ENCODE results near the gene B9D2. TPM values are rescaled to one million over a fixed set of nuclear protein-coding genes. Genes with fewer than 3 reads are reported as not detected.

B9D2 gene
- total and polyA plus RNA-seq, 2 of the 4 experiments (the other 2 are of a cell fraction), result 6.1 to 9.7 TPM

DNA sequence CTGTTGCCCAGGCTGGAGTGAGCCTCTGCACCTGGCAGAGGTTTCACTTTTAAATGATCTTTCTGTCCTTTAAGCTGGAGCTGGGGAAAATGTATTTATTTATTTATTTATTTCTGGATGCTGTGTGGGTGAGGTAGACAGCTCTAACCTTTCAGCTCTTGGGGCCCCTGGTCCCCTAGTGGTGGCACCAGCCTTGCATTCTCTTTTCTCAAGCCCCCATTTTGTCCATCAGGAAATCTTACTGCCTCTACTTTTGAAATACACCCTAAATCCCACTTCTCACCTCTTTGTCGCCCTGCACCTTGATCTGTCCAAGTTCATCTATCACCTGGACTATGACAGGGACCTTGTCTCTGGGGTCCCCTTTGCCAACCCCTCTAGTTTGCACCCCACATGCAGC is 2.1 kb upstream of the B9D2 start:
- intact Hi-C loops (cut with micrococcal nuclease), result no loop called here
- H4K20me1 ChIP-seq (ENCODE audit: insufficient read depth, low read length), result no peaks in the 10 kb centered on the region
- H2BK15ac ChIP-seq (ENCODE audit: low read depth, low read length), result peak overlapping the region; percentile 31; the same call in 2 of the 3 replicates
- dilution Hi-C loops (cut with HindIII; ENCODE audit: low sequenced_read_pairs, unreplicated experiment), result no loop called here
- H2AK9ac ChIP-seq (replicated peaks; ENCODE audit: low read depth, low read length, poor library complexity), result peak overlapping the region; percentile 52
- no peak overlapping the region for H3K4me3 ChIP-seq (ENCODE audit: insufficient read depth, low read depth, low read length)
- peaks cover 15% of the 10 kb centered on the region for H3K4me1 ChIP-seq (ENCODE audit: control insufficient read depth, insufficient read depth, low read length)
- no peak overlapping the region for H3K9ac ChIP-seq (ENCODE audit: low read depth, low read length)
- H4K91ac ChIP-seq (ENCODE audit: insufficient read depth, low read depth, low read length), result peak overlapping the region; percentile 68
- H3K23ac ChIP-seq (ENCODE audit: low read depth, low read length), result no peak overlapping the region
- no TSS peak for BruUV-seq (replicated peaks)
- peak overlapping the region; percentile 68 for H3K4ac ChIP-seq (ENCODE audit: low read depth, low read length)
- H3K4me2 ChIP-seq (ENCODE audit: low read depth, low read length), result no peak overlapping the region
- no peak overlapping the region for H3K18ac ChIP-seq (ENCODE audit: low read depth, low read length)
- peaks cover 10% of the 10 kb centered on the region; the same call in 1 of the 2 replicates for H3K9me1 ChIP-seq (ENCODE audit: insufficient read depth, low read length)
- H3K14ac ChIP-seq (replicated peaks; ENCODE audit: low read depth, low read length), result 0 out of 2 replicates have a peak overlapping the region, but pooled peaks have one; percentile 7
- H4K8ac ChIP-seq (ENCODE audit: low read depth in 2 of 2, low read length in 2 of 2), result peak overlapping the region in 1 of 2 experiments; percentile 30; a peak in 2 of 4 replicates
- H3K27me3 ChIP-seq (ENCODE audit: control insufficient read depth, insufficient read depth, low read length), result no peaks in the 10 kb centered on the region
- H2AK5ac ChIP-seq (ENCODE audit: low read depth, low read length), result peak overlapping the region; percentile 70
- H2BK5ac ChIP-seq (ENCODE audit: low read depth, low read length, poor library complexity, severe bottlenecking), result peak overlapping the region; percentile 4
- H4K5ac ChIP-seq (ENCODE audit: low read depth, low read length), result peak overlapping the region; percentile 27; the same call in 1 of the 2 replicates
- H3K79me1 ChIP-seq (ENCODE audit: low read depth in 1 of 2, low read length in 2 of 2), result peaks cover 30 to 51% of the 10 kb centered on the region in 2 experiments
- peak overlapping the region; percentile 56; the same call in 1 of the 2 replicates for H2BK120ac ChIP-seq (ENCODE audit: low read depth, low read length)
- POLR2A ChIA-PET (ENCODE audit: unreplicated experiment), result interaction anchor here (0.6 to 0.7 kb wide), 3 partner anchors 48 to 257 kb away, joined by 3 to 13 read pairs (median 4); no protein-coding TSS in a partner anchor
- H3K56ac ChIP-seq (ENCODE audit: extremely low read depth, insufficient read depth, low read length), result no peak overlapping the region
- WGBS, 2 experiments (ENCODE audit: extremely low coverage in 2 of 2, insufficient read length in 1 of 2), result 100% methylated on average over 1 of the region's 1 CpG; no CpG with 5 or more reads in 1 of the 2 experiments
- DNase-seq (no peak), ATAC-seq (ENCODE audit: low read depth) (no peak)
- TF ChIP-seq MAFK (IDR thresholded peaks at IDR 0.05; ENCODE audit: low read depth, low read length) (no peak), RAD21 (IDR thresholded peaks at IDR 0.05; ENCODE audit: low read length) (no peak)
- TF ChIP-seq, protein P1, sequence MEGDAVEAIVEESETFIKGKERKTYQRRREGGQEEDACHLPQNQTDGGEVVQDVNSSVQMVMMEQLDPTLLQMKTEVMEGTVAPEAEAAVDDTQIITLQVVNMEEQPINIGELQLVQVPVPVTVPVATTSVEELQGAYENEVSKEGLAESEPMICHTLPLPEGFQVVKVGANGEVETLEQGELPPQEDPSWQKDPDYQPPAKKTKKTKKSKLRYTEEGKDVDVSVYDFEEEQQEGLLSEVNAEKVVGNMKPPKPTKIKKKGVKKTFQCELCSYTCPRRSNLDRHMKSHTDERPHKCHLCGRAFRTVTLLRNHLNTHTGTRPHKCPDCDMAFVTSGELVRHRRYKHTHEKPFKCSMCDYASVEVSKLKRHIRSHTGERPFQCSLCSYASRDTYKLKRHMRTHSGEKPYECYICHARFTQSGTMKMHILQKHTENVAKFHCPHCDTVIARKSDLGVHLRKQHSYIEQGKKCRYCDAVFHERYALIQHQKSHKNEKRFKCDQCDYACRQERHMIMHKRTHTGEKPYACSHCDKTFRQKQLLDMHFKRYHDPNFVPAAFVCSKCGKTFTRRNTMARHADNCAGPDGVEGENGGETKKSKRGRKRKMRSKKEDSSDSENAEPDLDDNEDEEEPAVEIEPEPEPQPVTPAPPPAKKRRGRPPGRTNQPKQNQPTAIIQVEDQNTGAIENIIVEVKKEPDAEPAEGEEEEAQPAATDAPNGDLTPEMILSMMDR (conservative IDR thresholded peaks at IDR 0.05; ENCODE audit: low read depth, low read length), result 0 out of 2 replicates have a peak, but pooled peaks have one; percentile 12
- in situ Hi-C loops (cut with MboI; ENCODE audit: low sequenced_read_pairs), result no loop called here
- no peaks in the 10 kb centered on the region for H3K36me3 ChIP-seq (ENCODE audit: control insufficient read depth, insufficient read depth, low read length)
- CTCF ChIA-PET, result no interaction called here
- H3K9me3 ChIP-seq (ENCODE audit: control insufficient read depth, insufficient read depth, low read length), result no peaks in the 10 kb centered on the region
- peak overlapping the region; percentile 5; the same call in 1 of the 2 replicates for H2BK20ac ChIP-seq (ENCODE audit: low read depth, low read length)
- H2AFZ ChIP-seq (replicated peaks; ENCODE audit: low read length, poor library complexity), result no peak overlapping the region
- peak overlapping the region; percentile 6; the same call in 1 of the 2 replicates for H3K27ac ChIP-seq (ENCODE audit: insufficient read depth, low read length)

All from IMR-90 (cell line).